AG04449 (cell line): ENCODE results near the gene CFAP100.

Experiments used
- CTCF ChIA-PET: fragments of 350-600 bp; formaldehyde crosslinking; extraction: SDS; loops from one replicate; lab custom pipeline; 2021; ENCODE audit warnings: antibody characterized with exemption; lab: Yijun Ruan, JAX
- POLR2A ChIA-PET: fragments of 400-600, 350-600 bp; formaldehyde crosslinking; extraction: SDS; loops from one replicate; lab custom pipeline; 2020; ENCODE audit warnings: antibody characterized with exemption, inconsistent platforms; lab: Yijun Ruan, JAX
- DNase-seq: peaks from one replicate; pipeline ENCODE4 v3.0.0-alpha.2; 2010; ENCODE audit warnings: low read depth, low spot score
- H3K4me3 ChIP-seq: 2 replicates; pipeline ENCODE4 v1.5.1; 2011; ENCODE audit warnings: low read depth, mild to moderate bottlenecking, control low read depth, low read length
- TF ChIP-seq, protein P1 (sequence below): IDR thresholded peaks from one replicate; pipeline ENCODE4 v1.5.1; 2011; ENCODE audit warnings: mild to moderate bottlenecking, moderate library complexity, low read length, control low read depth, inconsistent platforms; ENCODE audit not compliant: insufficient read depth; ENCODE audit errors: missing control alignments

CFAP100 gene

DNA sequence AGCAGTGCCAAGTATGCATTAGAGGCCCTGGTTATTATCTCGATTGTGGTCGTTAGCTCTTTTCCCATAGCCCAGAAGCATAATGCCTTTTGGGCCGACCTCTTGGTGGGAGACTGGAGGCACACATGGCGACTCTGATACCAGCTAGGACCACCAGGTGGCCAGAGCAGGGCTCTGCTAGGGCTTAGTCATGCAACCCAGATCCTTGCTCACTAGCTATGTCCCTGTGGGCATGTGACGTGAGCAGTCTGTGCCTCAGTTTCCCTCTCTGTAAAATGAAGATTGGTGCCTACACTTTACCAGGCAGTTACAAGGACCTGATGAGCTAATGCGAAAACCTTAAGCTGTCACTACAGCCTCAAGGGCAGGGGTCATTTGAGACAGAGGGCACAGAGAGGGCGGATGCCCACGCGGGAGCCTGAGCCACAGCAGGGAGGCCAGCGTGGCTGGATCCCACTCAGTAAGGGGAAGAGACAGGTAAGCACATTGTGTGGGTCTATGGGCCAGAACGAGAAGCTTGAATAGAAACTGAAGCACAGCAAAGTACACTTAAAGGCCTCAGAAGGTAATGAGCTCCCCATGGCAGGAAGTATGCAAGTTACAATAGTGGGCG lies 46.3 kb upstream of the CFAP100 start:
- TF ChIP-seq, protein P1, sequence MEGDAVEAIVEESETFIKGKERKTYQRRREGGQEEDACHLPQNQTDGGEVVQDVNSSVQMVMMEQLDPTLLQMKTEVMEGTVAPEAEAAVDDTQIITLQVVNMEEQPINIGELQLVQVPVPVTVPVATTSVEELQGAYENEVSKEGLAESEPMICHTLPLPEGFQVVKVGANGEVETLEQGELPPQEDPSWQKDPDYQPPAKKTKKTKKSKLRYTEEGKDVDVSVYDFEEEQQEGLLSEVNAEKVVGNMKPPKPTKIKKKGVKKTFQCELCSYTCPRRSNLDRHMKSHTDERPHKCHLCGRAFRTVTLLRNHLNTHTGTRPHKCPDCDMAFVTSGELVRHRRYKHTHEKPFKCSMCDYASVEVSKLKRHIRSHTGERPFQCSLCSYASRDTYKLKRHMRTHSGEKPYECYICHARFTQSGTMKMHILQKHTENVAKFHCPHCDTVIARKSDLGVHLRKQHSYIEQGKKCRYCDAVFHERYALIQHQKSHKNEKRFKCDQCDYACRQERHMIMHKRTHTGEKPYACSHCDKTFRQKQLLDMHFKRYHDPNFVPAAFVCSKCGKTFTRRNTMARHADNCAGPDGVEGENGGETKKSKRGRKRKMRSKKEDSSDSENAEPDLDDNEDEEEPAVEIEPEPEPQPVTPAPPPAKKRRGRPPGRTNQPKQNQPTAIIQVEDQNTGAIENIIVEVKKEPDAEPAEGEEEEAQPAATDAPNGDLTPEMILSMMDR, result no peak
- CTCF ChIA-PET, result interaction anchor here (0.7 to 1.0 kb wide), 2 partner anchors 8 to 41 kb away, joined by 3 to 4 read pairs; no protein-coding TSS in a partner anchor
- no peak for DNase-seq
- POLR2A ChIA-PET, result interaction anchor here (0.6 kb wide), 1 partner anchor 273 kb away, joined by 3 read pairs; no protein-coding TSS in a partner anchor
- no peak overlapping the region for H3K4me3 ChIP-seq

DNA sequence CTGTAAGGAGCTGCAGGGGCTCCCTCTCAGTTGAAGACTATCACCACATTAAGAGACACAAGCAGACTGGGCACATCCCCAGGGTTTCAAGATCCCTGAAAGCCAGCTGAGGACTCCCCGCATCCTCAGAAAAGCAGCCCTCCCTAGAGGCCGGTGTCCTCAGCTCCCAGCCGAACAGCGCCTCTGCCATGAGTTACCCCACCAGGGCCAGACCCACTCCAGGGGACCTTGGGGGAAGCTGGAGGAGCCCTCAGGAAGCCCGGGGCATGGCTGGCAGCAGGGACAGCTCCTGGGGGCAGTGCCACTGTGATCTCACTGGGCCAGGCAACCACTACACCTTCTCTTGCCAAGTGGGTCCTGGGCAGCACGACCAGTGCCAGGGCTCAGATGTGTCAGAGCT lies 45.6 kb upstream of the CFAP100 start:
- H3K4me3 ChIP-seq, result no peak overlapping the region
- POLR2A ChIA-PET, result interaction anchor here (0.6 kb wide), 1 partner anchor 273 kb away, joined by 3 read pairs; no protein-coding TSS in a partner anchor
- TF ChIP-seq, protein P1, result no peak
- CTCF ChIA-PET, result interaction anchor here (0.7 to 1.0 kb wide), 2 partner anchors 9 to 40 kb away, joined by 3 to 4 read pairs; no protein-coding TSS in a partner anchor
- DNase-seq, result no peak

GRCh38 chr3:126349611-126350501 lies 44.9 kb upstream of the CFAP100 start:
- no peak for DNase-seq
- POLR2A ChIA-PET, result no interaction called here
- CTCF ChIA-PET, result interaction anchor here (1.0 kb wide), 1 partner anchor 39 kb away, joined by 4 read pairs; no protein-coding TSS in a partner anchor
- H3K4me3 ChIP-seq, result no peak overlapping the region
- TF ChIP-seq, protein P1, result no peak

DNA sequence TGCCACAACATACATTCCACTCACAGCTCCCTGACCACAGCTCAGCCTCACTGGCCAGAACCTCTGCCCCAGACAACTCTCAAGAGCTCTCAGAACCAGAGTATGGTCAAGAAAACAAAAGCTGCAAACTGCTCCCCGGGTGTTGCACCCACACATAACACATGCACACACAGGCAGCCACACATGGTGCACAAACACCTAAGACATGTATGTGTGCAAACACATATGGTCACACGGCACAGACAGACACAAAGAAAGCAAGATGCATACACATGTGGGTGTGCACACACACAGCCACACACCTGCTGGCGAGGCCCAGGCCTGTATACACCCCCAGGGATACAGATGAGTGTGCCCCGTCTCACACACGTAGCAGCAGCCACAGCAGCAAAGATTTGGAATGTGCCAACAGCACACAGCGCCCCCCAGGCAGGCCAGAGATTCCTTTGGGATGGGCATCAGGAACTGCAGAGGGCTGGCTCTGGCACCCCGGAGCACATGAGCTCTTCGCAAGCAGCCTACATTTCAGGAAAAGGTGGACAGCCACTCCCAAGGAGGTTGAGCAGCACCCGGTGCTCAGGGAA lies 44.1 kb upstream of the CFAP100 start:
- TF ChIP-seq, protein P1, result no peak
- POLR2A ChIA-PET, result no interaction called here
- no peak overlapping the region for H3K4me3 ChIP-seq
- DNase-seq, result no peak
- CTCF ChIA-PET, result no interaction called here

DNA sequence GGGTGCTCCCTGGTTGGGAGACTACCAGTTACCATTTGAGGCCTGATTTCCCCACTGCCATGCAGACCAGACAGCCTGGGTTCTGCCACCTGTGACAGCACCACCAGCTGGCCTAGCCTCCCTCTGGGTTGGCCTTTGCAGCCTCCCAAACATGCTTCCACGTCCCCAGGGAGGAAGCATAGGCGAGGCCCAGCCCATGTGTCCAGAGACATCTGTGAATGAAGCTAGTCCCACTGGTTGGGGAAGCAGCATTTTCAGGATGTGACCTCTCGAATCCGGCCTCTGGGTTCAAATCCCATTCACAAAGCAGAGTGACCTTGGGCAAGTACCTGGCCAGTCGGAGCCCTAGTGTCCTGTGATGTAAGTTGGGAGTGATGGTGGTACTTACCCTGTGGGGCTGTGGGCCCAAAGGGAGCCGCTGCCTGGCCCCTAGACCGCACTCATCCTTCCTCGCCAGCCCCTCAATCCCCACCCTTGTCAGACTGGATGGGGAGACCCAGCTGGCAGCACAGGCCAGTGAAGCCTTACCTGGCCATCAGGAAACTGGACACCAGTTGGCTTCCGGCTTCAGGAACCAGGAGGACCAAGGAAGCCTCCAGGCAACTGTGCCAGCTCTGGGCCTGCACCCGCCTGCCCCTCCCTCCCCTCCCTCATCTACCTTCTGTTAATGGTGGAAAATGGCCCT lies 43.5 kb upstream of the CFAP100 start:
- TF ChIP-seq, protein P1, result no peak
- POLR2A ChIA-PET, result no interaction called here
- CTCF ChIA-PET, result no interaction called here
- no peak for DNase-seq
- no peak overlapping the region for H3K4me3 ChIP-seq
